WTC11 (cell line): ENCODE measurements around the gene ZC3H8. TPM values are rescaled to one million over a fixed set of nuclear protein-coding genes. Genes with fewer than 3 reads are reported as not detected.

Experiments
- ATAC-seq: fragments of 200-7000 bp; cut with Tn5 transposase; 2 replicates; pipeline ENCODE4 v1.10.0; 2021; ENCODE audit warnings: mild to moderate bottlenecking, moderate library complexity
- CTCF ChIA-PET: fragments of 300-600 bp; sonication (Branson Sonifier 250); formaldehyde crosslinking; loops from one replicate; lab custom pipeline; 2021; ENCODE audit warnings: antibody characterized with exemption; lab: Charles Lee
- POLR2A ChIA-PET: fragments of 350-600 bp; sonication (Branson Sonifier 250); formaldehyde crosslinking; loops from one replicate; lab custom pipeline; 2021; ENCODE audit warnings: antibody characterized with exemption; lab: Charles Lee
- DNase-seq: peaks from one replicate; pipeline ENCODE4 v3.0.0; 2021; ENCODE audit warnings: low spot score
- H3K27ac Mint-ChIP-seq: 2 replicates; pipeline ENCODE4 v1.8.0; 2021; ENCODE audit warnings: mixed read lengths
- H3K27me3 Mint-ChIP-seq: 2 replicates; pipeline ENCODE4 v1.8.0; 2021; ENCODE audit warnings: low read depth, mild to moderate bottlenecking, moderate library complexity, mixed read lengths
- H3K36me3 Mint-ChIP-seq: 2 replicates; pipeline ENCODE4 v1.8.0; 2021; ENCODE audit warnings: mixed read lengths
- H3K4me1 Mint-ChIP-seq: 2 replicates; pipeline ENCODE4 v1.8.0; 2022; ENCODE audit warnings: mixed read lengths
- H3K4me3 Mint-ChIP-seq: 2 replicates; pipeline ENCODE4 v1.8.0; 2021; ENCODE audit warnings: mild to moderate bottlenecking, moderate library complexity, mixed read lengths
- H3K9me3 Mint-ChIP-seq: 2 replicates; pipeline ENCODE4 v1.8.0; 2021; ENCODE audit warnings: mixed read lengths
- ETV6 ChIP-seq: sonication (generic); formaldehyde crosslinking; IDR thresholded peaks from 2 replicates; pipeline ENCODE4 v1.8.1; 2022; ENCODE audit warnings: mild to moderate bottlenecking, missing genetic modification reagents
- FOXP1 ChIP-seq: sonication (generic); formaldehyde crosslinking; IDR thresholded peaks from 2 replicates; pipeline ENCODE4 v1.8.0; 2022; ENCODE audit warnings: missing genetic modification reagents, mild to moderate bottlenecking, moderate library complexity, borderline replicate concordance
- GRHL2 ChIP-seq: fragments of 250-450 bp; sonication (Bioruptor Pico); IDR thresholded peaks from 2 replicates; pipeline ENCODE4 v1.8.0; 2022; ENCODE audit warnings: mild to moderate bottlenecking, moderate library complexity; ENCODE audit not compliant: insufficient replicate concordance, severe bottlenecking
- RELA ChIP-seq: sonication (generic); formaldehyde crosslinking; IDR thresholded peaks from 2 replicates; pipeline ENCODE4 v1.8.1; 2022; ENCODE audit warnings: missing genetic modification reagents, mild to moderate bottlenecking, borderline replicate concordance
- SMAD3 ChIP-seq: sonication (generic); formaldehyde crosslinking; IDR thresholded peaks from 2 replicates; pipeline ENCODE4 v1.8.0; 2022; ENCODE audit warnings: missing genetic modification reagents, mild to moderate bottlenecking, borderline replicate concordance
- ZBTB21 ChIP-seq: sonication (generic); formaldehyde crosslinking; IDR thresholded peaks from 2 replicates; pipeline ENCODE4 v1.8.1; 2023; ENCODE audit warnings: mild to moderate bottlenecking, missing genetic modification reagents, borderline replicate concordance
- ZNF423 ChIP-seq: fragments of 250-450 bp; sonication (Bioruptor Pico); IDR thresholded peaks from 2 replicates; pipeline ENCODE4 v2.1.2; 2022; ENCODE audit warnings: mild to moderate bottlenecking, moderate library complexity
- total RNA-seq: library from RNA; stranded (reverse); gene quantifications from 3 replicates; pipeline ENCODE4 v1.2.3, GENCODE V29; 2021
- TF ChIP-seq, protein P1 (sequence below): sonication (generic); formaldehyde crosslinking; IDR thresholded peaks from 2 replicates; pipeline ENCODE4 v1.8.1; 2023; ENCODE audit warnings: mild to moderate bottlenecking, moderate library complexity, missing genetic modification reagents
- TF ChIP-seq, protein P2 (sequence below): sonication (generic); formaldehyde crosslinking; IDR thresholded peaks from 2 replicates; pipeline ENCODE4 v1.8.0; 2023; ENCODE audit warnings: mild to moderate bottlenecking, missing genetic modification reagents
- TF ChIP-seq, protein P3 (sequence below): fragments of 200-600 bp; IDR thresholded peaks from 2 replicates; pipeline ENCODE4 v1.8.0; 2022; ENCODE audit warnings: antibody characterized with exemption
- TF ChIP-seq, protein P4 (sequence below): fragments of 250-450 bp; sonication (Bioruptor Pico); IDR thresholded peaks from 2 replicates; pipeline ENCODE4 v1.9.0; 2021; ENCODE audit warnings: mild to moderate bottlenecking
- TF ChIP-seq, protein P5 (sequence below): fragments of 250-450 bp; sonication (Bioruptor Pico); conservative IDR thresholded peaks from 2 replicates; pipeline ENCODE4 v1.9.0; 2021; ENCODE audit warnings: mild to moderate bottlenecking
- TF ChIP-seq, protein P6 (sequence below): sonication (generic); formaldehyde crosslinking; IDR thresholded peaks from 2 replicates; pipeline ENCODE4 v1.8.1; 2022; ENCODE audit warnings: missing genetic modification reagents, borderline replicate concordance
- TF ChIP-seq, protein P7 (sequence below): fragments of 250-450 bp; sonication (Bioruptor Pico); IDR thresholded peaks from 2 replicates; pipeline ENCODE4 v1.9.0; 2021; ENCODE audit warnings: mild to moderate bottlenecking, borderline replicate concordance
- TF ChIP-seq, protein P8 (sequence below): sonication (generic); formaldehyde crosslinking; IDR thresholded peaks from 2 replicates; pipeline ENCODE4 v1.8.0; 2023; ENCODE audit warnings: missing genetic modification reagents

Gene ZC3H8
- total RNA-seq, 1 experiment from 2014 or later = 5.7 TPM

DNA sequence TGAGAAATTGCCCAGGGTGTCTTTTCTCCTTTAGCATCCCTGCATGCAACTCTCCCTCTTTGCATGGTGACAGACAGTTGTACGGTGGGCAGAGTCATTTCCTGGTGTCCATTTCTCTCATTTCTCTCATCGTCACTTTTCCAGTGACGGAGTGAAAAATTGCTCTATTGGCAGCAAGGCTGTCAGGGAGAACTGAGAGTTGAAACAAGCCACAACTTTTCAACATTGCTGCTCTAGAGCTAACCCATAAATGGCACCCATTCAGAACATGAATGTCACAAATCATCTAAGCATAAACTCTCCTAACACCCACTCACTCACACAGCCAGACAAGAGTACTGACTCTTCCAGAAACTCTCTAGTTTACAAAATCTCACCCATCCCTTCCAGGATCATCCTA lies 55.7 kb downstream of the ZC3H8 start:
- peaks cover 27% of the 10 kb centered on the region for H3K9me3 Mint-ChIP-seq
- DNase-seq = no peak
- H3K4me1 Mint-ChIP-seq = no peaks in the 10 kb centered on the region
- no peak overlapping the region for H3K27ac Mint-ChIP-seq
- ChIA-PET POLR2A (no interaction called here), CTCF (no interaction called here)
- no peaks in the 10 kb centered on the region for H3K27me3 Mint-ChIP-seq
- no peak for TF ChIP-seq GRHL2
- TF ChIP-seq, protein P1, sequence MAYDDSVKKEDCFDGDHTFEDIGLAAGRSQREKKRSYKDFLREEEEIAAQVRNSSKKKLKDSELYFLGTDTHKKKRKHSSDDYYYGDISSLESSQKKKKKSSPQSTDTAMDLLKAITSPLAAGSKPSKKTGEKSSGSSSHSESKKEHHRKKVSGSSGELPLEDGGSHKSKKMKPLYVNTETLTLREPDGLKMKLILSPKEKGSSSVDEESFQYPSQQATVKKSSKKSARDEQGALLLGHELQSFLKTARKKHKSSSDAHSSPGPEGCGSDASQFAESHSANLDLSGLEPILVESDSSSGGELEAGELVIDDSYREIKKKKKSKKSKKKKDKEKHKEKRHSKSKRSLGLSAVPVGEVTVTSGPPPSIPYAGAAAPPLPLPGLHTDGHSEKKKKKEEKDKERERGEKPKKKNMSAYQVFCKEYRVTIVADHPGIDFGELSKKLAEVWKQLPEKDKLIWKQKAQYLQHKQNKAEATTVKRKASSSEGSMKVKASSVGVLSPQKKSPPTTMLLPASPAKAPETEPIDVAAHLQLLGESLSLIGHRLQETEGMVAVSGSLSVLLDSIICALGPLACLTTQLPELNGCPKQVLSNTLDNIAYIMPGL = no peak
- peaks cover 13% of the 10 kb centered on the region for H3K36me3 Mint-ChIP-seq
- H3K4me3 Mint-ChIP-seq = no peak overlapping the region
- no peak for ATAC-seq

DNA sequence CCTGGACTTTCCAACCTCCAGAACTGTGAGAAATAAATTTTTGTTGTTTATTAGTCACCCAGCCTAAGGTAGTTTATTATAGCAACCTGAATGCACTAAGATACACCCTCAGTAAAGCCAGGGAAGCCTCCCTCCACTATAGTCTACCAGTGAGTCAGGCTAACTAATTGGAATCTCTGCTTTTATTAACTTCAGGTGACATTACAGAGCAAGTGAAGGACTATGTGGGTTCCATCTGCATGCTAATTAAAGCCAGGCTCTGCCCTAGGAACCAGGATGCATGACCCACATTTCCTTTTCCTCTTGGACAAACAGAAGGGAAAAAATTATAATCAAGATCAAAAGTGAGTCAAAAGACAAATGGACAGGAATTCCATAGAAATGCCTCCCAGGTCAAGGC lies 56.1 kb downstream of the ZC3H8 start:
- Mint-ChIP-seq H3K27me3 (no peaks in the 10 kb centered on the region), H3K4me3 (no peak overlapping the region), H3K9me3 (peaks cover 23% of the 10 kb centered on the region), H3K4me1 (no peaks in the 10 kb centered on the region), H3K27ac (no peak overlapping the region), H3K36me3 (peaks cover 11% of the 10 kb centered on the region)
- DNase-seq (no peak), ATAC-seq (no peak)
- CTCF ChIA-PET = no interaction called here
- TF ChIP-seq, protein P2, sequence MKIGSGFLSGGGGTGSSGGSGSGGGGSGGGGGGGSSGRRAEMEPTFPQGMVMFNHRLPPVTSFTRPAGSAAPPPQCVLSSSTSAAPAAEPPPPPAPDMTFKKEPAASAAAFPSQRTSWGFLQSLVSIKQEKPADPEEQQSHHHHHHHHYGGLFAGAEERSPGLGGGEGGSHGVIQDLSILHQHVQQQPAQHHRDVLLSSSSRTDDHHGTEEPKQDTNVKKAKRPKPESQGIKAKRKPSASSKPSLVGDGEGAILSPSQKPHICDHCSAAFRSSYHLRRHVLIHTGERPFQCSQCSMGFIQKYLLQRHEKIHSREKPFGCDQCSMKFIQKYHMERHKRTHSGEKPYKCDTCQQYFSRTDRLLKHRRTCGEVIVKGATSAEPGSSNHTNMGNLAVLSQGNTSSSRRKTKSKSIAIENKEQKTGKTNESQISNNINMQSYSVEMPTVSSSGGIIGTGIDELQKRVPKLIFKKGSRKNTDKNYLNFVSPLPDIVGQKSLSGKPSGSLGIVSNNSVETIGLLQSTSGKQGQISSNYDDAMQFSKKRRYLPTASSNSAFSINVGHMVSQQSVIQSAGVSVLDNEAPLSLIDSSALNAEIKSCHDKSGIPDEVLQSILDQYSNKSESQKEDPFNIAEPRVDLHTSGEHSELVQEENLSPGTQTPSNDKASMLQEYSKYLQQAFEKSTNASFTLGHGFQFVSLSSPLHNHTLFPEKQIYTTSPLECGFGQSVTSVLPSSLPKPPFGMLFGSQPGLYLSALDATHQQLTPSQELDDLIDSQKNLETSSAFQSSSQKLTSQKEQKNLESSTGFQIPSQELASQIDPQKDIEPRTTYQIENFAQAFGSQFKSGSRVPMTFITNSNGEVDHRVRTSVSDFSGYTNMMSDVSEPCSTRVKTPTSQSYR (CRISPR knock-in tag) = no peak
- TF ChIP-seq ZNF423 (CRISPR knock-in tag) (no peak), FOXP1 (CRISPR knock-in tag) (no peak), RELA (CRISPR knock-in tag) (no peak), SMAD3 (no peak)
- TF ChIP-seq, protein P3, sequence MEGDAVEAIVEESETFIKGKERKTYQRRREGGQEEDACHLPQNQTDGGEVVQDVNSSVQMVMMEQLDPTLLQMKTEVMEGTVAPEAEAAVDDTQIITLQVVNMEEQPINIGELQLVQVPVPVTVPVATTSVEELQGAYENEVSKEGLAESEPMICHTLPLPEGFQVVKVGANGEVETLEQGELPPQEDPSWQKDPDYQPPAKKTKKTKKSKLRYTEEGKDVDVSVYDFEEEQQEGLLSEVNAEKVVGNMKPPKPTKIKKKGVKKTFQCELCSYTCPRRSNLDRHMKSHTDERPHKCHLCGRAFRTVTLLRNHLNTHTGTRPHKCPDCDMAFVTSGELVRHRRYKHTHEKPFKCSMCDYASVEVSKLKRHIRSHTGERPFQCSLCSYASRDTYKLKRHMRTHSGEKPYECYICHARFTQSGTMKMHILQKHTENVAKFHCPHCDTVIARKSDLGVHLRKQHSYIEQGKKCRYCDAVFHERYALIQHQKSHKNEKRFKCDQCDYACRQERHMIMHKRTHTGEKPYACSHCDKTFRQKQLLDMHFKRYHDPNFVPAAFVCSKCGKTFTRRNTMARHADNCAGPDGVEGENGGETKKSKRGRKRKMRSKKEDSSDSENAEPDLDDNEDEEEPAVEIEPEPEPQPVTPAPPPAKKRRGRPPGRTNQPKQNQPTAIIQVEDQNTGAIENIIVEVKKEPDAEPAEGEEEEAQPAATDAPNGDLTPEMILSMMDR = no peak
- TF ChIP-seq, protein P4, sequence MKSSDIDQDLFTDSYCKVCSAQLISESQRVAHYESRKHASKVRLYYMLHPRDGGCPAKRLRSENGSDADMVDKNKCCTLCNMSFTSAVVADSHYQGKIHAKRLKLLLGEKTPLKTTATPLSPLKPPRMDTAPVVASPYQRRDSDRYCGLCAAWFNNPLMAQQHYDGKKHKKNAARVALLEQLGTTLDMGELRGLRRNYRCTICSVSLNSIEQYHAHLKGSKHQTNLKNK (CRISPR knock-in tag) = no peak
- POLR2A ChIA-PET = no interaction called here

DNA sequence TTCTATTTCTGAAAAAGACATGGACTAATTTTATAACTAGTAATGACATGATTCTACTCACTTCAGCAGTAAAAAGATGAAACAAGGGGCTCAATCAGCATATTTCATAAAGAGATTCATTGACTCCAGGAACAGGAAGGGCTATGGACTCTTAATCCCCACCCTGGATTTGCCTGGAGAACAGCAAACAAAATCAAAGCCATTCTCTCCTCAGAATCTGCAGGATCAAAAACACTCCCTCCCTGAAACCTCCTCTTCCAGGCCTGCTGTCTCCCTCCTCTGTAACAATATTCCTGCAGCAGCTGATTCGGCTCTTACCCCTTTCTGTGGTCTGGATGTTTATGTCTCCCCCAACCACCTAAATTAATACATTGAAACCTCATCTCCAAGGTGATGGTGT lies 57.0 kb downstream of the ZC3H8 start:
- H3K9me3 Mint-ChIP-seq = peaks cover 14% of the 10 kb centered on the region
- ChIA-PET CTCF (no interaction called here), POLR2A (no interaction called here)
- no peak overlapping the region for H3K4me3 Mint-ChIP-seq
- no peaks in the 10 kb centered on the region for H3K4me1 Mint-ChIP-seq
- H3K36me3 Mint-ChIP-seq = peaks cover 2% of the 10 kb centered on the region; the same call in 1 of the 2 replicates
- DNase-seq = no peak
- no peak overlapping the region for H3K27ac Mint-ChIP-seq
- no peaks in the 10 kb centered on the region for H3K27me3 Mint-ChIP-seq
- ATAC-seq = no peak
- TF ChIP-seq, protein P5, sequence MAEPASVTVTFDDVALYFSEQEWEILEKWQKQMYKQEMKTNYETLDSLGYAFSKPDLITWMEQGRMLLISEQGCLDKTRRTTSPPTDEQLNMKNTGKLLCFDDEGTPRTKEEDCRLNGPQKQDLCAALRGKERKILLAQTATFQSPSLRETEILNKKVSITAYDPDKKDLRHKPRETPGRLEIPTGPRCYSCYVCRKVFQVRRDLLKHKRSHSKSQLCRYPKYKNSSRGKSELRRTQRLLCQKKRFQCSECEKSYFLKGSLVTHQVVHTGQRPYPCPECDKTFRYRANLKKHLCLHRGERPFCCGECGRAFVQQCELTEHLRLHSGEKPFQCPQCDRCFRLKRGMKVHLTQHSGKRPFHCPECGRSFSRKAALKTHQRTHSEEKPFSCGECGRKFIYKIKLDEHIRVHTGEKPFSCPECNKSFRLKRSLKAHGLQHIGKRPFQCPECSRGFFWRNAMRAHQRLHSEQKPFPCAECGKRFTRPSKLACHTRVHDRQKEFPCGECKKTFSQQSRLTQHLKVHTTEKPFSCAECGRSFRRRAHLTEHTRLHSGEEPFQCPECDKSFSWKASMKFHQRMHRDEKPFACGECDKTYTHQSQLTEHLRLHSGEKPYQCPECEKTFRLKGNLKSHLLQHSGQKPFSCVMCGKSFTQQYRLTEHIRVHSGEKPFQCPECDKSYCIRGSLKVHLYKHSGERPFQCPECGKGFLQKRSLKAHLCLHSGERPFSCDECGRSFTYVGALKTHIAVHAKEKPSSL = no peak
- TF ChIP-seq ETV6 (no peak), ZBTB21 (CRISPR knock-in tag) (no peak), ZNF423 (CRISPR knock-in tag) (no peak)
- TF ChIP-seq, protein P6, sequence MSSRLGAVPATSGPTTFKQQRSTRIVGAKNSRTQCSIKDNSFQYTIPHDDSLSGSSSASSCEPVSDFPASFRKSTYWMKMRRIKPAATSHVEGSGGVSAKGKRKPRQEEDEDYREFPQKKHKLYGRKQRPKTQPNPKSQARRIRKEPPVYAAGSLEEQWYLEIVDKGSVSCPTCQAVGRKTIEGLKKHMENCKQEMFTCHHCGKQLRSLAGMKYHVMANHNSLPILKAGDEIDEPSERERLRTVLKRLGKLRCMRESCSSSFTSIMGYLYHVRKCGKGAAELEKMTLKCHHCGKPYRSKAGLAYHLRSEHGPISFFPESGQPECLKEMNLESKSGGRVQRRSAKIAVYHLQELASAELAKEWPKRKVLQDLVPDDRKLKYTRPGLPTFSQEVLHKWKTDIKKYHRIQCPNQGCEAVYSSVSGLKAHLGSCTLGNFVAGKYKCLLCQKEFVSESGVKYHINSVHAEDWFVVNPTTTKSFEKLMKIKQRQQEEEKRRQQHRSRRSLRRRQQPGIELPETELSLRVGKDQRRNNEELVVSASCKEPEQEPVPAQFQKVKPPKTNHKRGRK = no peak
- TF ChIP-seq, protein P7, sequence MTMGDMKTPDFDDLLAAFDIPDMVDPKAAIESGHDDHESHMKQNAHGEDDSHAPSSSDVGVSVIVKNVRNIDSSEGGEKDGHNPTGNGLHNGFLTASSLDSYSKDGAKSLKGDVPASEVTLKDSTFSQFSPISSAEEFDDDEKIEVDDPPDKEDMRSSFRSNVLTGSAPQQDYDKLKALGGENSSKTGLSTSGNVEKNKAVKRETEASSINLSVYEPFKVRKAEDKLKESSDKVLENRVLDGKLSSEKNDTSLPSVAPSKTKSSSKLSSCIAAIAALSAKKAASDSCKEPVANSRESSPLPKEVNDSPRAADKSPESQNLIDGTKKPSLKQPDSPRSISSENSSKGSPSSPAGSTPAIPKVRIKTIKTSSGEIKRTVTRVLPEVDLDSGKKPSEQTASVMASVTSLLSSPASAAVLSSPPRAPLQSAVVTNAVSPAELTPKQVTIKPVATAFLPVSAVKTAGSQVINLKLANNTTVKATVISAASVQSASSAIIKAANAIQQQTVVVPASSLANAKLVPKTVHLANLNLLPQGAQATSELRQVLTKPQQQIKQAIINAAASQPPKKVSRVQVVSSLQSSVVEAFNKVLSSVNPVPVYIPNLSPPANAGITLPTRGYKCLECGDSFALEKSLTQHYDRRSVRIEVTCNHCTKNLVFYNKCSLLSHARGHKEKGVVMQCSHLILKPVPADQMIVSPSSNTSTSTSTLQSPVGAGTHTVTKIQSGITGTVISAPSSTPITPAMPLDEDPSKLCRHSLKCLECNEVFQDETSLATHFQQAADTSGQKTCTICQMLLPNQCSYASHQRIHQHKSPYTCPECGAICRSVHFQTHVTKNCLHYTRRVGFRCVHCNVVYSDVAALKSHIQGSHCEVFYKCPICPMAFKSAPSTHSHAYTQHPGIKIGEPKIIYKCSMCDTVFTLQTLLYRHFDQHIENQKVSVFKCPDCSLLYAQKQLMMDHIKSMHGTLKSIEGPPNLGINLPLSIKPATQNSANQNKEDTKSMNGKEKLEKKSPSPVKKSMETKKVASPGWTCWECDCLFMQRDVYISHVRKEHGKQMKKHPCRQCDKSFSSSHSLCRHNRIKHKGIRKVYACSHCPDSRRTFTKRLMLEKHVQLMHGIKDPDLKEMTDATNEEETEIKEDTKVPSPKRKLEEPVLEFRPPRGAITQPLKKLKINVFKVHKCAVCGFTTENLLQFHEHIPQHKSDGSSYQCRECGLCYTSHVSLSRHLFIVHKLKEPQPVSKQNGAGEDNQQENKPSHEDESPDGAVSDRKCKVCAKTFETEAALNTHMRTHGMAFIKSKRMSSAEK (CRISPR knock-in tag) = no peak
- TF ChIP-seq, protein P8, sequence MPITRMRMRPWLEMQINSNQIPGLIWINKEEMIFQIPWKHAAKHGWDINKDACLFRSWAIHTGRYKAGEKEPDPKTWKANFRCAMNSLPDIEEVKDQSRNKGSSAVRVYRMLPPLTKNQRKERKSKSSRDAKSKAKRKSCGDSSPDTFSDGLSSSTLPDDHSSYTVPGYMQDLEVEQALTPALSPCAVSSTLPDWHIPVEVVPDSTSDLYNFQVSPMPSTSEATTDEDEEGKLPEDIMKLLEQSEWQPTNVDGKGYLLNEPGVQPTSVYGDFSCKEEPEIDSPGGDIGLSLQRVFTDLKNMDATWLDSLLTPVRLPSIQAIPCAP (CRISPR knock-in tag) = no peak
